ENCODE measurements around the gene BLZF1. TPM values are rescaled to one million over a fixed set of nuclear protein-coding genes. Genes with fewer than 3 reads are reported as not detected.

BLZF1 gene
- polyA plus RNA-seq (2013, experiment 1 of 2), result 19.7 TPM
- polyA plus RNA-seq (2013, experiment 2 of 2), result 19.7 TPM

- Histone ChIP-seq H2BK120ac (ENCODE audit: low read depth, low read length) (no peak within 1 kb of the TSS), H2AK5ac (ENCODE audit: low read length, severe bottlenecking) (no peak within 1 kb of the TSS), H3K14ac (ENCODE audit: low read length in 2 of 2) (no peak within 1 kb of the TSS), H3K18ac (ENCODE audit: low read depth in 1 of 2, low read length in 2 of 2) (peak within 1 kb of the TSS; percentile 5 to 34), H4K91ac (ENCODE audit: low read length) (no peak within 1 kb of the TSS), H3K23ac (ENCODE audit: low read length in 2 of 2) (peak within 1 kb of the TSS in 1 of 2 experiments; percentile 50), H3K36me3 (ENCODE audit: control insufficient read depth in 1 of 2, insufficient read depth in 2 of 2, low read depth in 1 of 2, low read length in 2 of 2) (peaks cover 0 to 32% of the 10 kb centered on the region in 2 experiments), H2BK15ac (ENCODE audit: low read depth, poor library complexity, severe bottlenecking) (no peak within 1 kb of the TSS), H2BK5ac (ENCODE audit: low read depth, low read length, poor library complexity, severe bottlenecking) (peak within 1 kb of the TSS; percentile 94), H3K4me1 (ENCODE audit: control insufficient read depth, insufficient read depth, low read depth, low read length) (peaks cover 2% of the 10 kb centered on the region), H3K4me2 (ENCODE audit: low read length, poor library complexity, severe bottlenecking) (peak within 1 kb of the TSS; percentile 82), H4K8ac (ENCODE audit: low read length) (peak within 1 kb of the TSS; percentile 66), H3K79me1 (replicated peaks; ENCODE audit: low read length, poor library complexity, severe bottlenecking) (peaks cover 17% of the 10 kb centered on the region), H3K27me3 (ENCODE audit: control insufficient read depth in 1 of 2, insufficient read depth in 1 of 2, low read length in 2 of 2) (no peaks in the 10 kb centered on the region), H3K4ac (ENCODE audit: low read depth in 1 of 2, low read length in 2 of 2) (peak within 1 kb of the TSS in 1 of 2 experiments; percentile 46), H3K9me3 (ENCODE audit: control insufficient read depth, low read length) (no peaks in the 10 kb centered on the region), H2AFZ (ENCODE audit: low read depth, low read length) (peak within 1 kb of the TSS; percentile 15), H3K4me3 (ENCODE audit: insufficient read depth in 1 of 2, low read depth in 1 of 2, low read length in 2 of 2) (peak within 1 kb of the TSS; percentile 73 to 98), H2BK12ac (ENCODE audit: low read length in 2 of 2) (peak within 1 kb of the TSS; percentile 6 to 21), H3K9ac (ENCODE audit: low read length) (peak within 1 kb of the TSS; percentile 98), H3K27ac (ENCODE audit: low read length, poor library complexity, severe bottlenecking) (peak within 1 kb of the TSS; percentile 98)
- peak; percentile 98 for DNase-seq
- WGBS, result under 1% methylated on average over 37 of the region's 37 CpGs
Measured at GRCh38 chr1:169367686-169368405, at the start of gene BLZF1, which contains the start of gene NME7. BLZF1 (plus strand) TSS chr1:169368195; CDS start chr1:169369523, 1,328 bp downstream. NME7 (minus strand) TSS chr1:169367797; CDS start chr1:169367710, 87 bp downstream.

DNA sequence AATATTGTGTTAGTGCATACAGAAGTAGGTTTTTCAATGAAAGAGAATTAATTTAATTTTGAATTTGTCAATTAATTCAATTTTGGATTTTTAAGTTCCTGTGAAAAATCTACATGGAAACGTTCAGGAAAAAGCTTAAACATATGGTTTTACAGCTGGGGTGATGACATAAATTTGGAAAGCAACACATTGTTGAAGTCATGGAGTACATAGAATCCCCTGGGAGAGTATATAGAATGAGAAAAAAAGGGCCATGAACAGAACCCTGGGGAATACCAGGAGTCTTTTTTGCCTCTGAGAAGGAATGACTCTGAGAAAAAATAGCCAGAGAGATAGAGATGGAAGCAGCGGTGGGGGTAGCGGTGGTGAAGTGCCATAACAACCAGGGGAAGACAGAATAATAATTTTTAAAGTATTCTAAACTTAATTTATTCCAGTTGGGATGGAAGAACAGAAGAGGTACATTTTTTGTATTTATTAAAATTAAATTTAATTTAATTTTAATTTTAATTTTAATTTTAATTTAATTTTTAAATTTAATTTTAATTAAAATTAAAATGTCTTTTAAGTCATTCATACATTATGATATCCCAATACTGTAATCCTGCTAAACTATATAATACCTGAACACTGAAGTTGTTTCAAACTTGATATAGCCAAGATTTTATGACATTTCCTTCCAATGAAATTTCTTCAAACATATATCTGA, 49.3 kb upstream of the BLZF1 start:
- H3K27ac ChIP-seq (ENCODE audit: low read length, poor library complexity, severe bottlenecking), result no peak overlapping the region

GRCh38 chr1:169321539-169321938, 46.5 kb upstream of the BLZF1 start:
- Histone ChIP-seq H3K18ac (ENCODE audit: low read depth in 1 of 2, low read length in 2 of 2) (no peak overlapping the region), H3K27me3 (ENCODE audit: control insufficient read depth in 1 of 2, insufficient read depth in 1 of 2, low read length in 2 of 2) (no peaks in the 10 kb centered on the region), H3K4me3 (ENCODE audit: insufficient read depth in 1 of 2, low read depth in 1 of 2, low read length in 2 of 2) (no peak overlapping the region), H3K4me2 (ENCODE audit: low read length, poor library complexity, severe bottlenecking) (no peak overlapping the region), H3K36me3 (ENCODE audit: control insufficient read depth in 1 of 2, insufficient read depth in 2 of 2, low read depth in 1 of 2, low read length in 2 of 2) (no peaks in the 10 kb centered on the region), H3K9me3 (ENCODE audit: control insufficient read depth, low read length) (no peaks in the 10 kb centered on the region), H2AK5ac (ENCODE audit: low read length, severe bottlenecking) (no peak overlapping the region), H2BK12ac (ENCODE audit: low read length in 2 of 2) (no peak overlapping the region), H2AFZ (ENCODE audit: low read depth, low read length) (no peak overlapping the region), H2BK5ac (ENCODE audit: low read depth, low read length, poor library complexity, severe bottlenecking) (no peak overlapping the region), H3K4me1 (ENCODE audit: control insufficient read depth, insufficient read depth, low read depth, low read length) (no peaks in the 10 kb centered on the region), H4K91ac (ENCODE audit: low read length) (no peak overlapping the region), H3K14ac (ENCODE audit: low read length in 2 of 2) (no peak overlapping the region), H3K4ac (ENCODE audit: low read depth in 1 of 2, low read length in 2 of 2) (no peak overlapping the region), H2BK120ac (ENCODE audit: low read depth, low read length) (no peak overlapping the region), H3K23ac (ENCODE audit: low read length in 2 of 2) (no peak overlapping the region), H4K8ac (ENCODE audit: low read length) (no peak overlapping the region), H3K9ac (ENCODE audit: low read length) (no peak overlapping the region), H2BK15ac (ENCODE audit: low read depth, poor library complexity, severe bottlenecking) (no peak overlapping the region), H3K79me1 (replicated peaks; ENCODE audit: low read length, poor library complexity, severe bottlenecking) (peaks cover 9% of the 10 kb centered on the region), H3K27ac (ENCODE audit: low read length, poor library complexity, severe bottlenecking) (no peak overlapping the region)
- WGBS, result no CpG with 5 or more reads among the region's 1 CpG
- DNase-seq, result peak; percentile 18

More for the DNA sequence above, 49.3 kb upstream of the BLZF1 start:
- H3K4me2 ChIP-seq (ENCODE audit: low read length, poor library complexity, severe bottlenecking), result no peak overlapping the region
- no peak overlapping the region for H3K18ac ChIP-seq (ENCODE audit: low read depth in 1 of 2, low read length in 2 of 2)
- H2BK12ac ChIP-seq (ENCODE audit: low read length in 2 of 2), result no peak overlapping the region
- H2AFZ ChIP-seq (ENCODE audit: low read depth, low read length), result no peak overlapping the region
- no peaks in the 10 kb centered on the region for H3K9me3 ChIP-seq (ENCODE audit: control insufficient read depth, low read length)
- no peak overlapping the region for H3K4ac ChIP-seq (ENCODE audit: low read depth in 1 of 2, low read length in 2 of 2)
- no peak overlapping the region for H4K91ac ChIP-seq (ENCODE audit: low read length)
- H3K9ac ChIP-seq (ENCODE audit: low read length), result no peak overlapping the region
- WGBS, result 86% methylated on average over 1 of the region's 3 CpGs
- DNase-seq, result no peak
- no peaks in the 10 kb centered on the region for H3K36me3 ChIP-seq (ENCODE audit: control insufficient read depth in 1 of 2, insufficient read depth in 2 of 2, low read depth in 1 of 2, low read length in 2 of 2)
- H3K79me1 ChIP-seq (replicated peaks; ENCODE audit: low read length, poor library complexity, severe bottlenecking), result peaks cover 8% of the 10 kb centered on the region
- no peak overlapping the region for H2BK15ac ChIP-seq (ENCODE audit: low read depth, poor library complexity, severe bottlenecking)
- H2BK120ac ChIP-seq (ENCODE audit: low read depth, low read length), result no peak overlapping the region
- no peak overlapping the region for H3K4me3 ChIP-seq (ENCODE audit: insufficient read depth in 1 of 2, low read depth in 1 of 2, low read length in 2 of 2)
- no peak overlapping the region for H4K8ac ChIP-seq (ENCODE audit: low read length)
- no peaks in the 10 kb centered on the region for H3K4me1 ChIP-seq (ENCODE audit: control insufficient read depth, insufficient read depth, low read depth, low read length)
- no peaks in the 10 kb centered on the region for H3K27me3 ChIP-seq (ENCODE audit: control insufficient read depth in 1 of 2, insufficient read depth in 1 of 2, low read length in 2 of 2)
- H2BK5ac ChIP-seq (ENCODE audit: low read depth, low read length, poor library complexity, severe bottlenecking), result no peak overlapping the region
- H2AK5ac ChIP-seq (ENCODE audit: low read length, severe bottlenecking), result no peak overlapping the region
- H3K23ac ChIP-seq (ENCODE audit: low read length in 2 of 2), result no peak overlapping the region
- no peak overlapping the region for H3K14ac ChIP-seq (ENCODE audit: low read length in 2 of 2)

- no CpG with 5 or more reads among the region's 3 CpGs for WGBS
- H3K27ac ChIP-seq (ENCODE audit: low read length, poor library complexity, severe bottlenecking), result no peak overlapping the region
- no peak overlapping the region for H2AK5ac ChIP-seq (ENCODE audit: low read length, severe bottlenecking)
- H2BK120ac ChIP-seq (ENCODE audit: low read depth, low read length), result no peak overlapping the region
- peaks cover 9% of the 10 kb centered on the region for H3K79me1 ChIP-seq (replicated peaks; ENCODE audit: low read length, poor library complexity, severe bottlenecking)
- no peak overlapping the region for H3K14ac ChIP-seq (ENCODE audit: low read length in 2 of 2)
- no peaks in the 10 kb centered on the region for H3K4me1 ChIP-seq (ENCODE audit: control insufficient read depth, insufficient read depth, low read depth, low read length)
- no peaks in the 10 kb centered on the region for H3K36me3 ChIP-seq (ENCODE audit: control insufficient read depth in 1 of 2, insufficient read depth in 2 of 2, low read depth in 1 of 2, low read length in 2 of 2)
- no peak overlapping the region for H4K91ac ChIP-seq (ENCODE audit: low read length)
- H3K23ac ChIP-seq (ENCODE audit: low read length in 2 of 2), result no peak overlapping the region
- no peak overlapping the region for H2BK5ac ChIP-seq (ENCODE audit: low read depth, low read length, poor library complexity, severe bottlenecking)
- no peak overlapping the region for H2AFZ ChIP-seq (ENCODE audit: low read depth, low read length)
- no peak overlapping the region for H4K8ac ChIP-seq (ENCODE audit: low read length)
- H2BK12ac ChIP-seq (ENCODE audit: low read length in 2 of 2), result no peak overlapping the region
- H2BK15ac ChIP-seq (ENCODE audit: low read depth, poor library complexity, severe bottlenecking), result no peak overlapping the region
- no peak for DNase-seq
- no peak overlapping the region for H3K4me2 ChIP-seq (ENCODE audit: low read length, poor library complexity, severe bottlenecking)
- no peak overlapping the region for H3K4me3 ChIP-seq (ENCODE audit: insufficient read depth in 1 of 2, low read depth in 1 of 2, low read length in 2 of 2)
- H3K4ac ChIP-seq (ENCODE audit: low read depth in 1 of 2, low read length in 2 of 2), result no peak overlapping the region
- H3K9me3 ChIP-seq (ENCODE audit: control insufficient read depth, low read length), result no peaks in the 10 kb centered on the region
- H3K18ac ChIP-seq (ENCODE audit: low read depth in 1 of 2, low read length in 2 of 2), result no peak overlapping the region
- H3K27me3 ChIP-seq (ENCODE audit: control insufficient read depth in 1 of 2, insufficient read depth in 1 of 2, low read length in 2 of 2), result no peaks in the 10 kb centered on the region
- no peak overlapping the region for H3K9ac ChIP-seq (ENCODE audit: low read length)
Measured at GRCh38 chr1:169322138-169322537, 45.9 kb upstream of the BLZF1 start.

Measured in mesenchymal stem cell (in vitro differentiated cells and primary cell).